ENCODE measurements around the gene MEF2C.

The MEF2C gene

GRCh38 chr5:88675168-88675707, 207.7 kb downstream of the MEF2C start:
- no peak overlapping the region; the same call in none of the 2 replicates for H3K4me3 ChIP-seq (ENCODE audit: low read length)
- TF ChIP-seq CTCF (conservative IDR thresholded peaks at IDR 0.05; ENCODE audit: low read length), result no peak
- DNase-seq (ENCODE audit: low read depth), result no peak

DNA sequence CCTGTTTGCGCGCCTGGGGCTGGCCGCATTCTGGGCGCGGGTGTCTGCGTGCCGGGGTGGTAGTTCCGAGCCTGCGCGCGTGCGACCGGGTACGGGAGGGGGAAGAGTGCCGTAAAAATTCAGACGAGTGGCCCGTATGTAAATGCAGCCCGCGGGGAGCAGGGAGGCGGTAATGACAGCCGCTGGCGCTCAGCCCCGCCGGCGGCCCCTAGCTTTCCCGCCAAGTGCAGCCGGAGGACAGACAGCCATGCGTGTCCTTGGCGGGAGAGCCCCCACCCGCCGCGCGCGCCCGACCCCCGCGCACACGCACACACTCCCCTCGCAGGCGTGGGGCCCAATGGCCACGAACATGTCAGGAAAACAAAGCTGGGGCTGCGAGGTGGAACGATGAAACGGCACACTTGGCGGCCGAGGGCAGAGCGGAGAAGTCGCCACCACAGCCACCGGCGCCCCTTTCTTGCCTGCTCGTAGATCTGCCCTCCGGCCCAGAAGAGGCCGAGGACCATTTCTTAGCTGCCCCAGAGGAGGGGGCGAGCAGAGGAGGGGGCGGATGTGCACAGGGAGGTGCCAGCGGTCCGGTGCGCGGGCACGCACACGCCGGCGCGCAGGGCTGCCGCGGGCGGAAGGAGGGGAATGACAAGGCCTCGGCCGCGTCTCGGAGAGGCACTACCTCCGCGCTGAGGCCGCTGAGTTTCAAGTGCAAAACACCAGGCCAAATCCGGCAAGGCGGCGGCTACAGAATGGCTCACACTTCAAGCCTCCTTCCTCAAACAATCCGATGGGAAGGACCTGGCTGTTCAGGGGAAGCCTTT, 208.4 kb downstream of the MEF2C start:
- H3K4me3 ChIP-seq (ENCODE audit: low read length), result peak overlapping the region; percentile 43
- peak; percentile 13 for DNase-seq (ENCODE audit: low read depth)
- no peak for TF ChIP-seq CTCF (conservative IDR thresholded peaks at IDR 0.05; ENCODE audit: low read length)

- TF ChIP-seq CTCF (conservative IDR thresholded peaks at IDR 0.05; ENCODE audit: low read length), result no peak
- H3K4me3 ChIP-seq (ENCODE audit: low read length), result no peak overlapping the region
- no peak for DNase-seq (ENCODE audit: low read depth)
Measured at GRCh38 chr5:88673253-88674105, 209.5 kb downstream of the MEF2C start.

GRCh38 chr5:88672644-88673252, 210.2 kb downstream of the MEF2C start:
- TF ChIP-seq CTCF (conservative IDR thresholded peaks at IDR 0.05; ENCODE audit: low read length), result no peak
- no peak overlapping the region for H3K4me3 ChIP-seq (ENCODE audit: low read length)
- DNase-seq (ENCODE audit: low read depth), result no peak

GRCh38 chr5:88671505-88672499, 211.2 kb downstream of the MEF2C start:
- no peak for TF ChIP-seq CTCF (conservative IDR thresholded peaks at IDR 0.05; ENCODE audit: low read length)
- H3K4me3 ChIP-seq (ENCODE audit: low read length), result no peak overlapping the region
- no peak for DNase-seq (ENCODE audit: low read depth)

DNA sequence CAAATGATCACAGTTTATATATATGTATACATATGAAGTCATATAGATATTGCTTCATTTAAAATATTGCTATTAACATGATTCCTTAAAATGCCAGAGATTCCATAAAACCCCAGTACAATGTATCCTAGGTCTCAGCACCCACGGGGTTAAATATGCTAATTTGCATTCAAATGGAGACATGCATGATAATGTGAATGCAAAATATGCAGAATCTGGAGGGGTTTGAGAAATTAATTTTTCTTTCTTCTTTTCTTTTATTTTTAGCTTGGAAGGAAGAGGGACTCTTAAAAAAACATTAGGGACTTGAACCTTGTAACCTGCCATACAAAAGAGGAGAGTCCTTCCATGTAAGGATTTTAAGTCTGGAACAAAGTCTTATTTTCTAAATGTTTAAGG, 211.9 kb downstream of the MEF2C start:
- H3K4me3 ChIP-seq (ENCODE audit: low read length), result no peak overlapping the region

More for the DNA sequence above, 211.9 kb downstream of the MEF2C start:
- no peak for TF ChIP-seq CTCF (conservative IDR thresholded peaks at IDR 0.05; ENCODE audit: low read length)
- no peak for DNase-seq (ENCODE audit: low read depth)

Data from AG10803 (cell line).